ENCODE results near the gene VMAC. TPM values are rescaled to one million over a fixed set of nuclear protein-coding genes. Genes with fewer than 3 reads are reported as not detected.

Gene VMAC
- total RNA-seq, 1 donor from 2014 or later: 3.9 TPM

- peaks cover 3% of the 10 kb centered on the region for H3K36me3 Mint-ChIP-seq (ENCODE audit: low read depth, unreplicated experiment)
- Histone ChIP-seq H3K36me3 (ENCODE audit: insufficient read depth, low read length) (peaks cover 9% of the 10 kb centered on the region), H3K4me2 (ENCODE audit: low read length) (no peak overlapping the region), H3K4me3 (ENCODE audit: insufficient read depth, low read depth, low read length) (no peak overlapping the region), H3K4me1 (ENCODE audit: insufficient read depth, low read length) (peaks cover 5% of the 10 kb centered on the region), H3K9ac (ENCODE audit: low read length) (no peak overlapping the region), H2AFZ (ENCODE audit: low read depth, low read length) (no peak overlapping the region), H3K27me3 (ENCODE audit: insufficient read depth, low read length) (no peaks in the 10 kb centered on the region), H3K27ac (ENCODE audit: low read depth, low read length) (no peak overlapping the region), H4K20me1 (ENCODE audit: insufficient read depth, low read length) (no peaks in the 10 kb centered on the region), H3K9me3 (ENCODE audit: insufficient read depth, low read depth, low read length) (no peaks in the 10 kb centered on the region), H3K79me2 (ENCODE audit: insufficient read depth, low read length) (no peaks in the 10 kb centered on the region)
- FAIRE-seq: no peak
- H3K4me1 Mint-ChIP-seq (ENCODE audit: low read depth, unreplicated experiment): no peaks in the 10 kb centered on the region
- no peak for DNase-seq (ENCODE audit: low read depth)
- H3K27ac Mint-ChIP-seq (ENCODE audit: unreplicated experiment): no peak overlapping the region
- H3K4me3 Mint-ChIP-seq (ENCODE audit: unreplicated experiment): no peak overlapping the region
- no peak for TF ChIP-seq CTCF (IDR thresholded peaks at IDR 0.05; ENCODE audit: insufficient read depth, low read depth, low read length)
- TF ChIP-seq EZH2 (IDR thresholded peaks at IDR 0.05; ENCODE audit: insufficient read depth, low read length): no peak
- no peaks in the 10 kb centered on the region for H3K27me3 Mint-ChIP-seq (ENCODE audit: low read depth, unreplicated experiment)
- H3K9me3 Mint-ChIP-seq (ENCODE audit: unreplicated experiment): no peaks in the 10 kb centered on the region
Observed at GRCh38 chr19:5914946-5915781, 10.5 kb downstream of the VMAC start.

- H3K4me3 Mint-ChIP-seq (ENCODE audit: unreplicated experiment): no peak overlapping the region
- Histone ChIP-seq H3K9ac (ENCODE audit: low read length) (no peak overlapping the region), H3K79me2 (ENCODE audit: insufficient read depth, low read length) (no peaks in the 10 kb centered on the region), H3K4me1 (ENCODE audit: insufficient read depth, low read length) (peaks cover 5% of the 10 kb centered on the region), H2AFZ (ENCODE audit: low read depth, low read length) (no peak overlapping the region), H3K27ac (ENCODE audit: low read depth, low read length) (no peak overlapping the region), H4K20me1 (ENCODE audit: insufficient read depth, low read length) (no peaks in the 10 kb centered on the region), H3K36me3 (ENCODE audit: insufficient read depth, low read length) (peaks cover 9% of the 10 kb centered on the region), H3K4me2 (ENCODE audit: low read length) (no peak overlapping the region), H3K4me3 (ENCODE audit: insufficient read depth, low read depth, low read length) (no peak overlapping the region), H3K27me3 (ENCODE audit: insufficient read depth, low read length) (no peaks in the 10 kb centered on the region), H3K9me3 (ENCODE audit: insufficient read depth, low read depth, low read length) (no peaks in the 10 kb centered on the region)
- no peaks in the 10 kb centered on the region for H3K4me1 Mint-ChIP-seq (ENCODE audit: low read depth, unreplicated experiment)
- H3K9me3 Mint-ChIP-seq (ENCODE audit: unreplicated experiment): no peaks in the 10 kb centered on the region
- no peak for DNase-seq (ENCODE audit: low read depth)
- H3K36me3 Mint-ChIP-seq (ENCODE audit: low read depth, unreplicated experiment): peaks cover 3% of the 10 kb centered on the region
- FAIRE-seq: no peak
- no peaks in the 10 kb centered on the region for H3K27me3 Mint-ChIP-seq (ENCODE audit: low read depth, unreplicated experiment)
- no peak overlapping the region for H3K27ac Mint-ChIP-seq (ENCODE audit: unreplicated experiment)
- TF ChIP-seq EZH2 (IDR thresholded peaks at IDR 0.05; ENCODE audit: insufficient read depth, low read length) (no peak), CTCF (IDR thresholded peaks at IDR 0.05; ENCODE audit: insufficient read depth, low read depth, low read length) (no peak)
Observed at GRCh38 chr19:5915782-5916165, 11.1 kb downstream of the VMAC start.

- Histone ChIP-seq H4K20me1 (ENCODE audit: insufficient read depth, low read length) (no peaks in the 10 kb centered on the region), H3K9me3 (ENCODE audit: insufficient read depth, low read depth, low read length) (no peaks in the 10 kb centered on the region), H3K4me3 (ENCODE audit: insufficient read depth, low read depth, low read length) (no peak overlapping the region), H2AFZ (ENCODE audit: low read depth, low read length) (no peak overlapping the region), H3K27ac (ENCODE audit: low read depth, low read length) (no peak overlapping the region), H3K9ac (ENCODE audit: low read length) (no peak overlapping the region), H3K36me3 (ENCODE audit: insufficient read depth, low read length) (peaks cover 9% of the 10 kb centered on the region), H3K4me2 (ENCODE audit: low read length) (no peak overlapping the region), H3K4me1 (ENCODE audit: insufficient read depth, low read length) (peaks cover 5% of the 10 kb centered on the region), H3K27me3 (ENCODE audit: insufficient read depth, low read length) (no peaks in the 10 kb centered on the region), H3K79me2 (ENCODE audit: insufficient read depth, low read length) (no peaks in the 10 kb centered on the region)
- FAIRE-seq (no peak), DNase-seq (ENCODE audit: low read depth) (no peak)
- peaks cover 3% of the 10 kb centered on the region for H3K36me3 Mint-ChIP-seq (ENCODE audit: low read depth, unreplicated experiment)
- H3K27ac Mint-ChIP-seq (ENCODE audit: unreplicated experiment): no peak overlapping the region
- H3K4me3 Mint-ChIP-seq (ENCODE audit: unreplicated experiment): no peak overlapping the region
- no peaks in the 10 kb centered on the region for H3K9me3 Mint-ChIP-seq (ENCODE audit: unreplicated experiment)
- H3K27me3 Mint-ChIP-seq (ENCODE audit: low read depth, unreplicated experiment): no peaks in the 10 kb centered on the region
- H3K4me1 Mint-ChIP-seq (ENCODE audit: low read depth, unreplicated experiment): no peaks in the 10 kb centered on the region
- TF ChIP-seq CTCF (IDR thresholded peaks at IDR 0.05; ENCODE audit: insufficient read depth, low read depth, low read length): no peak
- no peak for TF ChIP-seq EZH2 (IDR thresholded peaks at IDR 0.05; ENCODE audit: insufficient read depth, low read length)
Observed at GRCh38 chr19:5916181-5916708, 11.6 kb downstream of the VMAC start.
